Brain pericyte (primary cell): ENCODE measurements around the gene GRIK3.

Experiments
- DNase-seq: peaks from one replicate; pipeline ENCODE4 v3.0.0-alpha.2; 2012; ENCODE audit warnings: low read depth, low spot score

Gene GRIK3

DNA sequence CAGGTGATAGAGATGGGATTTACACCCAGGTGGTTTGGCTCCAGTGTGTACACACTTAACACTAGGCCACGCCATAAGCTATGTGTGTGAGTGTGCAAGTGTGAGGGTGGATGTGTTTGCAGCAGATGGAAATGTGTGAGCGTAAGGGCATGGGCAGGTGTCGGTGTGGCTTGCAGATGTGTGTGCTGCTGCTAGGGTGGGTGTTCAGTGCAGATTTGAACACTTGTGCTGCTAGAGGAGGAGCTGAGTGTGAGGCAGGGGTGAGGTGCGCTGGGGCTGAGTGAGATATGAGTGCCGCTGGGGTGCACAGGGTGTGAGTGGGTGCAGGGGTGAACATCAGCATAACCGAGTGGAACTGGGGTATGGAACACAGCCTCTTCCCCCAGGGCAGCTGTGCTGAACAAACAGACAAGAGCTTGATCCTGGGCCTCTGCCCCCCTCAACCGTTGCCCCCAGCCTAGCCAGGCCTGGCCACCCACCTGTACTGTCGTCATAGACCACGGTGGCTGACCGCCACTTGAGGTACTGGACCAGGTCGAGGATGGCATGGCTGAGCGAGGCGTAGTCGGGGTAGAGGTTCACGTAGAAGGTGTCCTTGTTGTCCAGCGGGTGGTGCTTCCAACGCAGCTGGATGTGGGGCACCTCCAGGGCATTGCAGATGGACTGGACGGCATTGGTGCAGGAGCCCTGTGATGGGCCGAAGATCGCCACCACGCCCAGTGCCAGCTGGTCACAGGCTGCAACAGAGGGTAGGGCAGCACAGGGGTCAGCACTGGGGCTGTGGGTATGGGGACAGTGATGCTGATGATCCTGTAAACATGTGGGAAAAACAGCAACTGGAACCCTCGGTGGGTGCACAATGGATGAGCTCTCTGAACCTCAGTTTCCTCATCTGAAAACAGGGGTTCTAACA lies 153.9 kb downstream of the GRIK3 start:
- DNase-seq = no peak

DNA sequence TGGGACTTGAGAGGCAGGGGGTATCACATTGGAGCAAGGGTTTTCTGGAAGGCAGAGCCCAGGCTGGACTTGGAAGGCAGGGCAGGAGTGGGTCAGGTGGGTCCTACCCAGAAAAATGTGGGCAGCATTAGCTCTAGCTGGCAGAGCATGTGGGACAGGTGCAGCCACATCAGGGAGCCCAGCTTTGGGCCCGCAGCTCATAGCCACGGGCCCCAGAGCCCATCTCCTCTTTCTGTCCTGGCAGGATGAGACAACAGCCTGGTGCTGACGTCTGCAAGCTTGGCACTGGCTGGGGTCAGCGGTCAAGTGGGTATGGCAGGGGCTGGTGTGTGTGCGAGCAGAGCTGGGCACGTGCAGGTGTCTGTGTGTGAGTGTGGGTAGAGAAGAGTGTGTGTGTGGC lies 154.7 kb downstream of the GRIK3 start:
- no peak for DNase-seq

DNA sequence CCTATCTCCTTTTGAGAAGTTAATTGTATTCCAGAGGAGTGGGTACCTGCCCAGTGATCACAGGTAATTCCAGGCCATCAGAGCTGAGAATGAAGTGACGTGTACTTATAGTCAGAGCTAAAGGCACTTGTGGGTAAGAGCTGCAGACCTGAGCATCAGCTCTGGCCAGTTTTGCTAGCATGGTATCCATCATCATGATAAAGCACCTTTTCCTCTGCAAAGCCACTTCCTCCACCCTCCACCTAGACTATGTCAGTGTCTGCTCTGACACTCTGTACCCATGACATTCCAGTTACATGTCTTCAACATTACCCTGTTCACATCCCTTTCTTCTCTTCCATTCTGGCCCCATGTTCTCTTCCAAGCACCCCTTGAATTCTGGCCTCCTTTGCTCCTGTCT lies 157.3 kb downstream of the GRIK3 start:
- DNase-seq = no peak

- no peak for DNase-seq
Observed at GRCh38 chr1:36874271-36875060, 159.8 kb downstream of the GRIK3 start.

DNA sequence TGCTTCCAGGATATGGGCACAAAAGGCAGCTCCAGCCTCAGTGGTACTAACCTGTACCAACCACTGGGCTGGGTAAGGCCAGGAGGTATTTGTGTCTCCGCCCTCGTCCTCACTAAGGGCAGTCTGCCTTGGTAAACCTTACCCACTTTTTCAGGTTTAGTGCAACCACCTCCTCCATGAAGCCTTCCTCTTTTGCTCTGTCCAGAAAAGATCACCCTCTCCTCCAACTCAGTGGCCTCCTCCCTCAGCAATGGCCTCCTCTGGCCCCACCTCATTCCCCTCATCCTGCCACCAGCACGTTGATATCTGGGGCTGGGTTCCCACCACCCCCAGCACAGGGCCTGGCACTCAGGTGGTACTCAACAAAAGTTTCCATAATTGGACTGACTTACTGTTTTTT lies 161.5 kb downstream of the GRIK3 start:
- DNase-seq = no peak

DNA sequence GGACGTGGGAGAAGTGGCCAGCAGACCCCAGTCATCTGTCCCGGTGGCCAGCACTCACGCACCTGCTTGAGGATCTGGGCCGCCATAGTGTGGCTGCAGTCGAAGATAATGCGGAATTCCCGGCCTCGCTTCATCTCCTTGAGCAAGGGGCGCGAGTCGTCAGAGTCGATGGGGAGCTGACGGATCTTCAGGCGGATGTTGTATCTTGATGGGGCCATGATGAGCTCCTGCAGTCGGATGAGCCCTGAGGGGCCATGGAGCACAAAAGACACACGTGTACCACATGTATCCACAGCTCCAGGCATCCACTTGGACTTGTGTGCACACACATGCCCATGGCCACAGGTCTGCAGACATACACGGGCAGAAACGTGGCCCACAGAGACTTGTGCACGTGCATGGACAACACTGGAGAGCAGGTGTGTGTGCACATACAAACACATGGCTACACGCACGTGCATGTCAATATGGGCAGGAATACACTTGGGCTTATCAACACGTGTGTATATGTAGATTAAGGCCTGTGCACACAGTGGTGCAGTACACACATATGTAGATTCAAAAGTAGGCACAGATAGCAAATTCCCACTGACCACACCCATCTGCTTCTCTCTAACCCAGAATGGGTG lies 162.1 kb downstream of the GRIK3 start:
- DNase-seq = no peak

DNA sequence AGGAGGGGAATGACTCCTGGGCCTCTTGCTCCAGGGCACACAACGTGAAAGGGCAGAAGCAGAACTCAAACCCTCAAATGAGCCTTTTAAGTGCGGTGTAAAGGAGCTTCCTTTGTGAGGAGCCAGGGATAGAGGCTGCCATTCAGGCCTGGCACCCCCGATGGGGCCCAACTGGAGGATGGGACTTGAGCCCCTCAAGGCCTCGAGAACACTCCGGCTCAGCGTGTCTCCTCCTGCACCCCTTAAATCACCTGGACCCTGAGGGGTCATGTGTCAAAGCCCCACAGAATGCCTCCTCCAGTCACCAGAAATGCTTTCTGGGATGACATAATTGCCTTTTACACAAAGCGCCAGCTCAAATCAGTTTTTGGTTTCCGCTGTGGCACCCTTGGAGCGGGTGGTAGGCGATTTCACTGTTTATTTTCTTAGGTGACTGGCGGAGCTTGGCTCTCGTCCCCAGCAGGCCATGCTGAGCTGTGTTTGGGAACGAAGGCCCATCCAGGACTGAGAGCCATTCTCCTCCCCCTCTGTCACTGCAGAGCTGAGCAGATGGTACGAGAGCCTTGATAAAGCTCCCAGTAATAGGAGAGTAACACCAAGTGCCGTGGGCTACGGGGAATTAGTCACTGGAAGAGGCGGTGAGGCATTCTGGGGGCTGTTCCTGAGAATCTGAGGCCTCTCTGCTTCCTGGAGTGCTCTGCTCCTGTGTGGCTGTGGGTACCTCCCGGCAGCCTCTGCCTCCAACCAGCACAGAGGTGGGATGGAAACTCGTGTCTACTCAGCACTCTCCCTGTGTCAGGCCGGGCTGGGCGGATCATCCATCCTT lies 163.0 kb downstream of the GRIK3 start:
- DNase-seq = no peak

DNA sequence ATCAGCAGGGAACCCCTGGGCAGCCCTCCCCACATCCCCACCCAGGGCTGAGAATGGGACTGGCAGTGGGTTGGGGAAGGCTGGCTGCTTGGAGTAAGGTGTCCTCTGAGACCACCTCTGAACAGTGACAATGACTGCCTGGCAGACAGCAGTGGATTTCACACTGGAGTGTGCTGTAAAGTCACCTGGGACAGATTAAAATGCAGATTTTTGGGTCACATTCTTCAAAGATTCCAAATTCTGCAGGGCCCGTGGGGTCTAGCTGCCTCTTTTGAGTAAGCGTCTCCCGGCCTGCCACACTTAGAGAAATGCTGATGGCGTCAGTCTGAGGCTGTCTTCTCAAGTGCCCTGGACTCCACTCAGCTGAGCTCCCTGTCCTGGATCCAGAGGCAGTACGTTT lies 164.5 kb downstream of the GRIK3 start:
- DNase-seq = no peak

GRCh38 chr1:36869054-36869453 lies 165.3 kb downstream of the GRIK3 start:
- no peak for DNase-seq

DNA sequence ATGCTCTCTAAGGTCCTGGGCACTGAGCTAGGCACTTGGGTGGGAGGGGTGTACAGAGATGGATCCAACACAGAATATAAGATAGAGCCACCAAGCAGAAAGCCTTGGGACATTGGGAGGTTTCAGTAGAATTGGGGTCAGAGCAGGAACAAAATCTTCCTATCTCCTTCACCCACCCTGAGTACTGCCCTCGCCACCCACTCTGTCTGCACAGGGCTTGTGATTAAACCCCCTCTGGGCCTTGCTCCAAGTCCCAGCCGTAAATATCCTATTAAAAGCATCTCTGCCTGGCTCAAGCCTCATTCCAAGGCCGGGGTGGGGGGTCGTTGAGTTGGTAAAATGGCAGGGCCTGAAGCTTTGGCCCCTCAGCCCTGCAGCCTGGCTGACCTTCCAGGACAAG lies 166.7 kb downstream of the GRIK3 start:
- DNase-seq = no peak

GRCh38 chr1:36866169-36866814 lies 168.0 kb downstream of the GRIK3 start:
- DNase-seq = no peak

- DNase-seq = no peak
Observed at GRCh38 chr1:36865602-36865900, 168.8 kb downstream of the GRIK3 start.

DNA sequence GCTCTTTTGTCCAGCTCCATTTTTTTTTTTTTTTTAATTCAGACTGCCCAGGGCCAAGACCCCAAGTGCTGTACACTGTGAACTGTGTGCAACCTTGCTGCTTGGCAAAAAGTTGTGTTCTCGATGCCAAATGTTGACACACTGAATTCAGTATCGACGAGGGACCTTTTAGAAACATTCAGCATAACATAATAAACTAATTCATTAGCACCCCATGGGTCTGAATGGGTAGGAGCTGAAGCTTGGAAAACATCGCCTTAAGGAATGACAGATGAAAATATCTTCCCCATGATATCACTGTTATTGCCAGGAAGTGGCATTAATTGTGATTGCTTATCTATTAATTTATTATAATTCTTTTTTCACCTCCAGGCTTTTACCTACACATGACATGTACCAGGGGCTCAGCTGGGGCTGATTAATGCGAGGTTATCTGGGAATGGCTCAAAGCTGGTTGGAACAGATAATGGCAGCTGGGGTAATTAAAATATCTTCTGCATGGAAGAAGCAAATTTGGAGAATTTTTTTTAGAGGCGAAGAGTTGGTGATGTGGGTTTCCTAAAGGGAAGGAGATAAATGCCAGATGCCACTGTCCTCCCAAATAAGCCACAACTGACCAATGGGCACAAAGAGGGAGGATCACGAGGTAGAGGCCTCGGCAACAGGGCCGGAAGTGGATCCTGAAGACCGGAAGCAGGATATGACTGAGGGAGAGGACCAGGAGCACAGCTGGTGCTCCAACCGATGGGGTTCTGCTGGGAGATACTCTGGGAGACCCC lies 169.3 kb downstream of the GRIK3 start:
- DNase-seq = no peak

- DNase-seq = no peak
Observed at GRCh38 chr1:36864182-36864822, 170.0 kb downstream of the GRIK3 start.

GRCh38 chr1:36863500-36863899 lies 170.8 kb downstream of the GRIK3 start:
- DNase-seq = no peak

- DNase-seq = no peak
Observed at GRCh38 chr1:36863061-36863460, 171.3 kb downstream of the GRIK3 start.

- DNase-seq = no peak
Observed at GRCh38 chr1:36861375-36861774, 172.9 kb downstream of the GRIK3 start.

- no peak for DNase-seq
Observed at GRCh38 chr1:36859926-36860325, 174.4 kb downstream of the GRIK3 start.

DNA sequence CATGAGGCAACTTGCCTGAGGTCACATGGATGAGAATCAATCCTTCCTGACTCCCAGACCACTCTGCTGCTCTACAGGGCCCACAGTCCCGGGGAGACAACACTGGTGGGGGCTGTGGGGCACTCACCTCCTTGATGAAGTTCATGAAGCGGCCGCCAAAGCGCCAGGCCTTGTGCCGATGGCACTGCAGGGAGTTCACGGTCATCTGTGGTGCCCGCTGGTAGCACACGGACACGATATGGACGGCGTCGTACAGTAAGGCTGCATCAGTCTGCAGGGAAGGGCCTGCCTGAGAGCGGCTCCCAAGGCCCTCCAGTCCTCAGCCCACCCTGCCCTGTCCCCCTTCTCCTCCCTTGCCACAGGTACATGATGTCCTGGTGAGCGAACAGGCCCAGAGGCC lies 175.3 kb downstream of the GRIK3 start:
- no peak for DNase-seq

DNA sequence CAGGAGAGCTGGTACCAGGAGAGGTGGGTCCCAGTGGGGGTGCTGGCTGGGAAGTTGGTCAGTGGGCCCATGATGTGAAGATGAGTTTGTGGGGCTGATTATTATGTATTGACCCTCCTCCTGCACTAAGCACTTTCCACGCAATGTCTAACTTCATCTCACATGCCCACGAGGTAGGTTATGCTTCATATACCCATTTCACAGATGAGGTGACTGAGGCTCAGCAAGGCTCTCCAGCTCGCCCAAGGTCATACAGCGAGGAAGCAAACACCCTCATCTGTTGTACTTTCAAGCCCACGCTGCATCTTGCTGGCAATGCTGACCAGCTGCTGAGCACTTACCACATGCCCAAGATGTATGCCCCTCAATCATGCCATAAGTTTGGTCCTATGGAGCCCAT lies 175.8 kb downstream of the GRIK3 start:
- DNase-seq = no peak
